Osteocyte (in vitro differentiated cells): ENCODE data around the gene HGD. TPM values are rescaled to one million over a fixed set of nuclear protein-coding genes. Genes with fewer than 3 reads are reported as not detected.

Experiments used
- DNase-seq: peaks from one replicate; pipeline ENCODE4 v3.0.0; 2021; ENCODE audit warnings: mixed read lengths; ENCODE audit not compliant: unreplicated experiment; ENCODE audit errors: extremely low spot score
- H3K27ac Mint-ChIP-seq: one replicate; pipeline ENCODE4 v1.8.0; 2021; ENCODE audit warnings: mild to moderate bottlenecking, mixed read lengths; ENCODE audit not compliant: unreplicated experiment
- H3K27me3 Mint-ChIP-seq: one replicate; pipeline ENCODE4 v1.8.0; 2021; ENCODE audit warnings: mixed read lengths; ENCODE audit not compliant: unreplicated experiment
- H3K36me3 Mint-ChIP-seq: one replicate; pipeline ENCODE4 v1.8.0; 2021; ENCODE audit warnings: mixed read lengths; ENCODE audit not compliant: unreplicated experiment
- H3K4me1 Mint-ChIP-seq: one replicate; pipeline ENCODE4 v1.8.0; 2021; ENCODE audit warnings: mixed read lengths; ENCODE audit not compliant: unreplicated experiment
- H3K4me3 Mint-ChIP-seq: one replicate; pipeline ENCODE4 v1.8.0; 2021; ENCODE audit warnings: mild to moderate bottlenecking, moderate library complexity, mixed read lengths; ENCODE audit not compliant: unreplicated experiment
- H3K9me3 Mint-ChIP-seq: one replicate; pipeline ENCODE4 v1.8.0; 2021; ENCODE audit warnings: mixed read lengths; ENCODE audit not compliant: unreplicated experiment
- CTCF ChIP-seq: fragments of 200-600 bp; sonication (generic); IDR thresholded peaks from 2 replicates; pipeline ENCODE4 v1.5.0; 2021; ENCODE audit warnings: antibody characterized with exemption, mild to moderate bottlenecking, moderate library complexity
- total RNA-seq: library from RNA; stranded (reverse); gene quantifications from 2 replicates; pipeline ENCODE4 v1.2.1, GENCODE V29; 2021

HGD gene
- total RNA-seq, 1 donor from 2014 or later: 0.27 TPM

- Mint-ChIP-seq H3K9me3 (no peaks in the 10 kb centered on the region), H3K36me3 (peaks cover 8% of the 10 kb centered on the region), H3K27ac (no peak overlapping the region), H3K4me3 (no peak overlapping the region), H3K27me3 (no peaks in the 10 kb centered on the region), H3K4me1 (no peaks in the 10 kb centered on the region)
- DNase-seq: no peak
- TF ChIP-seq CTCF: no peak
Observed at GRCh38 chr3:120710369-120710768, 28.3 kb upstream of the HGD start.

GRCh38 chr3:120708408-120708807 is 26.4 kb upstream of the HGD start:
- H3K36me3 Mint-ChIP-seq: peaks cover 21% of the 10 kb centered on the region
- no peak for TF ChIP-seq CTCF
- H3K27me3 Mint-ChIP-seq: no peaks in the 10 kb centered on the region
- no peak overlapping the region for H3K4me3 Mint-ChIP-seq
- peaks cover 8% of the 10 kb centered on the region for H3K9me3 Mint-ChIP-seq
- DNase-seq: no peak
- no peaks in the 10 kb centered on the region for H3K4me1 Mint-ChIP-seq
- no peak overlapping the region for H3K27ac Mint-ChIP-seq

- TF ChIP-seq CTCF: no peak
- no peak overlapping the region for H3K27ac Mint-ChIP-seq
- H3K4me3 Mint-ChIP-seq: no peak overlapping the region
- H3K4me1 Mint-ChIP-seq: no peaks in the 10 kb centered on the region
- H3K9me3 Mint-ChIP-seq: peaks cover 11% of the 10 kb centered on the region
- peaks cover 32% of the 10 kb centered on the region for H3K36me3 Mint-ChIP-seq
- H3K27me3 Mint-ChIP-seq: no peaks in the 10 kb centered on the region
- no peak for DNase-seq
Observed at GRCh38 chr3:120706950-120707349, 24.9 kb upstream of the HGD start.

GRCh38 chr3:120705884-120706582 is 24.0 kb upstream of the HGD start:
- Mint-ChIP-seq H3K27me3 (no peaks in the 10 kb centered on the region), H3K27ac (no peak overlapping the region), H3K36me3 (peaks cover 32% of the 10 kb centered on the region), H3K9me3 (peaks cover 11% of the 10 kb centered on the region), H3K4me3 (no peak overlapping the region), H3K4me1 (no peaks in the 10 kb centered on the region)
- no peak for TF ChIP-seq CTCF
- DNase-seq: no peak

- H3K36me3 Mint-ChIP-seq: peaks cover 27% of the 10 kb centered on the region
- DNase-seq: no peak
- no peak overlapping the region for H3K4me3 Mint-ChIP-seq
- H3K4me1 Mint-ChIP-seq: no peaks in the 10 kb centered on the region
- H3K27me3 Mint-ChIP-seq: no peaks in the 10 kb centered on the region
- H3K27ac Mint-ChIP-seq: no peak overlapping the region
- no peak for TF ChIP-seq CTCF
- peaks cover 11% of the 10 kb centered on the region for H3K9me3 Mint-ChIP-seq
Observed at GRCh38 chr3:120699333-120699732, 17.3 kb upstream of the HGD start.
